Measurements from ENCODE around the gene CPB2.

CPB2 gene

DNA sequence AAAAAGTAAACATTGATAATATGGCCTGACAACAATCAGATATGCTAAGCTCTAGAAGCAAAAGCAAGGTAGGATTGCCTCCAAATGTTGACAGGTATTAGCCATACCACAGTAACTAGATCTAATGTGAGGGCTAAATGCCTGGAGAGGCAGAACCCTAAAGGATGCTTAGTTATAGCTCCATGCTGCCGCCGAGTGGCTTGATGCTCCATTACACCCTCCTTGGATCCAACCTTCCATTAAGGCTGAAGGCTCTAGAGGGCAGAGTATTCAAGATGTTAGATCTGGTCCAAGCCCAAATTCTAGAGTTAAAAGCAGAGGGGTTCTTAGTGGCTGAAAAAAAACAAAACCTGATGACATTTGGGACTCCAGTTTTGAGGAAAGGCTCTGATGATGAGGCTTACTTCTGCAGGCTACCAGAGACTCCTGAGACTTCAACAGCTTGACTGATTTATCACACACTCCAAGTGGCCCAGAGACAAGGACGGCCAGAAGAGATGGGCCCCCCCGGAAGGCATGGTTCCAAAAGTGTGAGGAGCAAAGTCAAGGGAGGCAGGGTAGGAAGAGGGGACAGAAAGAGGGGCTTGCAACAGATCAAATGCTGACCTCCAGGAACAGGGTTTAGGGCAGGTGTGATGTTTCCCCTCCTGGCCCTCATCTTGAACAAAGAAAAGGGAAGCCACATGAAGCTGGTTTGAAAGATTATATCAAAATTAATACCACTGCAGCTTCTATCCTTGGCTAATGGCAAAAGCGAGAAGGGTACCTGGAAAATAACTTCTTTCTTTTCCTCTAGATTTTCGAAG, 21.9 kb upstream of the CPB2 start:
- DNase-seq, result peak; percentile 52

DNA sequence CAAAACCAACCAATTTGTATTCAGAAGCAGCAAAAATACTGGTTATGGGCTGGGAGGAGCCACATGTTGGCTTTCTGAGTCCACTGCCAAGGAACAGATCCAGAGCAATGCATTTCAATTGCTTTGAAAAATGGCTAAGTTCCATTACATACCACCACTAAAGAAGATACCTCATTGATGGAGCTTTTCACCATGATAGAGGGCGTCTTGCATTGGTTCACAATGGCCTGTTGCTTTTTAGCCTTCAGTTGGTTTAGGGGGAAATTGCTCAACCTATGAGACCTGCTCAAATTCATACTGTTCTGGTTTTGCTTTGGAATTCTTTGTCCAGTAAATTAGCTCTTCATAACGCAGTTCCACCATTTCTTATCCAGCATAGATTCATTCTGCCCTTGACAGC, 21.2 kb upstream of the CPB2 start:
- no peak for DNase-seq

DNA sequence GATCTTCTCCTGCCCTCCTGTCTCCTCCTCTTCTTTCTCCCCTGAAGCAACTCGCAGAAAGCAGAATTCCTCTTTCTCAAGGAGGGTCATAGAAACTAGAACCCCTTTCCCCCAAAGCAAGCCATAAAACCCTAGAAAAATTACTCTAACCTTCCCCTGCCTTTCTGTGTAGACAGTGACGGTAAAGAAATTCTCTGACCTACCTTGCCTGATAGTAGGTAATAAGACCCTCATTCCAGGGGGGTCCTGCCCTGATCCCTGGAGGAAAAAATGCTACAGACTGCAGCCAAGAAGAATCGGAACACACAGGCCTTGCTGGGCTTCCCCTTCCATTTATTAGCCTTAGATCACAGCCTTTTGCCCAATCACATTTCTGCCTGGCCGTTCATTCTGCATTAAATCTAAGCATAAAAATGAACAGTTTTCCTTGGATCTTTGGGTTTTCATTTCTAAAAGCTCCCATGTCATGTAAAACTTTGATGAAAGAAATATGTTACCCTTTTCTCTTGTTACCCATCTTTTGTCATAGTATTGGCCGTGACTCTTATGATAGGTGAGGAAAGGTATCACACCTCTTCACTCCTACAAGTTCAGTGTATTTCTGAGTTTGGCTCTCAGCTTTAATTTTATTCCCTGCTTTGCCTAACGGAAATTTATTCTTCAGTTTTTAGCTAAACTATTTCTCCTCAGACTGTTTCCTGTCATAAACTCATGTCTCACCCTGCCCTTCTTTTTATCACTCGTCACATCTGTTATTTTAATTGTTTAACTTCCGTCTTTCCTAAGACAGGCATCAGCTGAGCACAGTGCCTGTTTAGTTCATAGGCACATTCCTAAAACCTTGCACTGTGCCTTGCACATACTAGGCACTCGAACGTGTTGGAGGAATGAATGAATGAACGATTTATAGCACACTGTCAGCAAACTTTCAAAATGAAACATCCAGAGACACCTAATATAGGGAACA, 20.4 kb upstream of the CPB2 start:
- DNase-seq, result peak; percentile 15

DNA sequence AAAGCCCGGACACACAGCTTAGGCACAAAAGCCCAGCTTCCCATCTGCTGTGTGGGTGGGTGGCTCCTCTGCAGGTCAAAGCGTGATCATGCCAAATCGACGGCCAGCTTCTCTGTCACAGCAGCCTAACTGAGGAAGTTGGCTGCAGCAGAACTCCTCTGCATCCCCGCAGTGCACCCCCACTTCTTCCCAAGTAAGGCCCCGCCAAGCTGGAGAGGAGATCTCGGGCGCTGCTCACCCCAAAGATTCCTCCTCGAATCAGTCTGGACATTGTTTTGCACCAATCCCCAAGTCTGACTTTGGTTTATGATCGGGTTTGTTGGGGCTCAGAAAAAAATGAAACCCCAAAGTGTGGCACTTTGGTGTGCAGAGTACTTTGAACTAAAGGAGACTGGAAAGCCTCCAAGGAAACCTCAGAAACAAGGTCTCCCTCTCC, 19.7 kb upstream of the CPB2 start:
- DNase-seq, result no peak

DNA sequence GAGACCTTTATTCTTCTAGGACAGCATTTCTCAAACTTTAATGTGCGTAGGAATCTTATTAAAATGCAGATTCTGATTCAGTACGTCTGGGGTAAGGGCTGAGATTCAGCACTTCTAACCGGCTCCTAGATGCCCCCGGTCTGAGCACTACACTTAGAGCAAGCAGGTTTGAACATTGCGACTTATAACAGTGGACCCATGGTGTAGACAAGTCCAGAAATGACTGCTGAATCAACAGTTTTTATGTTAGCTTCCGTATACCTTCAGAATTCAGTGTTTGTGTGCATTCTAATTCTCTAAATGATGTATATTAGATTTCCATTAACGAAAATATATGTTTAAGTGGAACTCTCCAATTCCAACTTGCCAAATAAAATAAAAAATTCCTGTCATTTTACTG, 17.5 kb upstream of the CPB2 start:
- DNase-seq, result no peak

DNA sequence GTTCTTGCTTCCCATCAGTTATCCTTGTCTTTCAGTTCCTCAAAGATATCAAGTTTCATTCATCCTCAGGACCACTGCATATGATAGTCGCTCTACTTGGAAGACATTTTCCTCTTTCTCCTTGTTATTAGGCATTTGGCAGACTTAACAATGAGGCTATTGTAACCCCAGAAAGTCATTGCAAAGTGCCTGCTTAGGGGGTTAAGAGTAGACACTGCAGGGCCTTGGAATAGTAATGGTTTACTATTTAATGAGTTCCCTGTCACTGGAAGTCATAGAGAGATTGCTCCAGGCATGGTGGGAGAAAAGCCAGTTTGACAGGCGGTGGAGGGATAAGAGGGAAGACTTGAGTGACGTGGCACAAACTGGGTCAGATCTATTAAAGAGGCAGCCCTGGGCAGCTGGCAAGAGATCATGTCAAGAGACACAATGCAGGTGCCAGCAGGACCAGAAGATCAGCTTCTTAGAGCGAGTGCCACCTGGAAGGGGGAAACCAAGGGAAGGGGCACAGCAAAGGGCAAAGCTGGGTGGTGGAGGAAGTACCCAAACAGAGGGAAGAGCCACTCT, 16.8 kb upstream of the CPB2 start:
- DNase-seq, result no peak

DNA sequence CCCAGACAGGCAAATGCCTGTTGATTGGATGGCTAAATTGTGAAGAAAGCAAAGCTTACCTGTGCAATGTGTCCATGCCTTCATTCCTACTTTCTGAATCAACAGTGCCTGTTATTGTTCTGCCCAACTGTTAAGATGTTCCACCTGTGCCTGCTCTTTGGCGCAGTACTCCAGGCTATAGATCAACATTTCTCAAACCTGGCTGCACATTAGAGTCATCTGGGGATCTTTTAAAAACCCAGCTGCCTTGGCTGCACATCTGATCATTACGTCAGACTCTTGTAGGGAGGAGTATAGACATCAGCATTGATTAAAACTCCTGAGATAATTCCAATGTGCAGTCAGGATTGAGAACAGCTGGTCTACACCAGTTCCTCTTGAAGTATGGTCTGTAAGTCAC, 16.2 kb upstream of the CPB2 start:
- DNase-seq, result no peak

DNA sequence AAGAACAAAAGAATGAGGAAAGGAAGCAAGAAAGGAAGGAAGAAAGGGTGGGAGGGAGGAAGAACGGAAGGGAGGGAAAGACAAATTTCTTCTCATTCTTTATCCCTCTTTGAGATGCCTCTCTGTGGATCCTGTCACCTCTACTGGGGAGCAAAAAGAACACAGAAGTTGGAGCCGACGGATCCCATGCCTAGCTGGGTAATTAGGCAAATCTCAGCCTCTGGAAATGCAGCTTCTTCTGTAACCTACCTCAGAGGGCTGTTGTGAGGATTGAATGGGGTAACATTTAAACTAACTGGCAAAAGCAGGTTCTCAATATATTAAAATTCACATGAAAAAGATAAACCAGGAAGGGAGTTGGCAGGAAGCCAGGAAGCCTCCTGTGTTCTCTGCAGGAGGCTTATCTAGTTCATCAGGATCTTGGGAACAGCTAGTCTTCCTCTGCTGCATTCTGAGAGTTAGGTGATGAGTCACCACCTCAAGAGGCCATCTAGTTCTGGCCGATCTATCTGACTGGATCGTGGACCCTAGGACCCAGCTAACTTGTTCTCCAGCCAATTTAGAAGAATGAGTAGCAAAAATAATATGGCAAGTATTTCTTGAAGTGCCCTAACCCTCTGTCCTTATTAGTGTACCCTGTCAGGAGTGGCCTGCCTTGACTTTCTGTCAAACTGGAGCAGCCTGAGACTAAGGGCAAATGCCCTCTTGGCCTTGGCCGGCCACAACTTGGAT, 15.2 kb upstream of the CPB2 start:
- no peak for DNase-seq

DNA sequence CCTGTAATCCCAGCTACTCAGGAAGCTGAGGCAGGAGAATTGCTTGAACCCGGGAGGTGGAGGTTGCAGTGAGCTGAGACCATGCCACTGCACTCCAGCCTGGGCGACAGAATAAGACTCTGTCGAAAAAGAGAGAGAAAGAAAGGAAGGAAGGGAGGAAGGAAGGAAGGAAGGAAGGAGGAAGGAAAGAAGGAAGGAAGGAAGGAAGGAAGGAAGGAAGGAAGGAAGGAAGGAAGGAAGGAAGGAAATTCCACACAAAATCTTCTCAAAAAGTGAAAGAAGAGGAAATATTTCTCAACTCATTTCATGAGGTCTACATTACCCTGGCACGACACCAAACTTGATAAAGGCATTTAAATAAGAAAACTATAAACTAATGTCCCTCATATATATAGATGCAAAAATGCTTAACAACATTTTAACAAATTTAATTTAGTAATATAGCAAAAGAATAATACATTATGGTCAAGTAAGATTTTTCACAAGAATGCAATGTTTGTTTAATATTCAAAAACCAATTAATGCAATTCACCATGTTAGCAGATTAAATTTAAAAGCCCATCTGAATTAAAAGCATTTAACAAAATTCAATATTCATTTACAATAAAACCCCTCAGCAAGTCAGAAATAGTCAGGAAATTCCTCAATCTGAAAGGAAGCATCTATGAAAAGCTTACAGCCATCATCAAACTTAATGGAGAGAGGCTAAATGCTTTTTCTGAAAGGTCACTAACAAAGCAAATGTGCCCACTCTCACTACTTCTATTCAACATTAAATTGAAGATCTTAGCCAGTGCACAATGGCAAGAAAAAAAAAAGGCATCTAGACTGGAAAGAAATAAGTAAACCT, 12.0 kb upstream of the CPB2 start:
- DNase-seq, result no peak

DNA sequence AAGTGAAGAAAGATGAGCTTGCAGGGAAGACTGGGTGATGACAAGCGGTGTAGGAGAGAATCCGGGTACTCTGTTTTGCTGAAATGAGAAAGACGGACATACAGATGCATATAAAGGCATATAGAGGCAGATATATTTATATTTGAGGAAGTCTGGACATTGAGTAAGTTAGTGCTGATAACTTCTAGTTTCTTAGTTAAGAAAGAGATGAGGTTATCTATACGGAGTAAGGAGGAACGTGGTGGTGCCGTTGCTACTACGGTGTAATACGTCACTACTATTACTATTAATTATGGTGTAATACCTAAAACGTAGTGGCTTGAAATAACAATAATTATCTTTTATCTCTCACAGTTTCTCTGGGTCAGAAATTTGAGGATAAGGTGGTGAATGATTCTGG, 9.8 kb upstream of the CPB2 start:
- no peak for DNase-seq

DNA sequence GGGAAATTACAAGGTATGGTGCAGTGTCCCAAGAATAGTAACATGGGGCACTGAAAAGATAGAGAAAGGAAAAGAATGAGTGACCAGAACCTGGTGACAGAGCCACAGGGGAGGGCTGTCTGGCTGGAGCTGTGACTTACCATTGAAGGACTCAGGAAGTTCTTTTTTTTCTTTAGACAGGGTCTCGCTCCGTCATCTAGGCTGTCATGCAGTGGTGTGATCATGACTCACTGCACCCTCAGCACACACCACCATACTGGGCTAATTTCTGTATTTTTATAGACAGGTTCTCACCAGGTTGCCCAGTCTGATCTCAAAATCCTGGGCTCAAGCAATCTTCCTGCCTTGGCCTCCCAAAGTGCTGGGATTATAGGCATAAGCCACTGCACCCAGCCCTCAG, 8.8 kb upstream of the CPB2 start:
- no peak for DNase-seq

DNA sequence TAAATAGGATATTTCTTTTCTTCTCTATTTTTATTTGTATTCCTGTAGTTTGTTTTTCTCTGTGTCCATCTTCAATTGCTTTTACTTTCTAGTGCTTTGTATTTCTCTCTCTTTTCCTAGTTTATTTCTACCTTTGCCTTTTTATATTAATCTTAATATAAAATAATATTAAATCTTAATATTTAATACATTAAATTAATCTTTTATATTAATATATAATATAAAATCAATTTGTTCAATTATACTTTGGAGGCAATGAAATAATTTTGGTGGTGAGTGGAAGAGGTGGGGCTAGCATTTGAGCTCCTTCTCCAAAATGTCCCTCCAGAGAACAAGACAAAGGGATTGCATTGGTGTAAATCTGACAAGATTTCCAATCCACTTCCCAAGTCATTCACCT, 6.3 kb upstream of the CPB2 start:
- no peak for DNase-seq

DNA sequence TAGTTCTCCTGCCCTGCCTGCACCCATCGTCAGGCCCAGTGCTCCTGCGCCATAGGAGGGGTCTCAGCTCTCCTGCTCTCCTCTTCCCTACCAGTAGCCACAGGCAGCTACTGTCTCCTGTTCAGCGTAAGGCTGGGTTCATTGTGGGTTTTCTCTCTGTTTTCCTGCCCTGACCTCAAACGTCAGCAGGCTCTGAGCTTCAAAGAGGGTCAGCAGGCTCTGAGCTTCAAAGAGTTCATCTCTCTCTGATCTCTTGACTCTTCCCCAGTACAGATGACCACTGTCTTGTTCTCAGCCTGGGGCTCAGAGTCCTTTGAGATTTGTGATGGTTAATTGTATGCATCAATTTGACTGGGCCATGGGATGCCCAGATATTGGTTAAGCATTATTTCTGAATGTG, 4.6 kb upstream of the CPB2 start:
- DNase-seq, result no peak

DNA sequence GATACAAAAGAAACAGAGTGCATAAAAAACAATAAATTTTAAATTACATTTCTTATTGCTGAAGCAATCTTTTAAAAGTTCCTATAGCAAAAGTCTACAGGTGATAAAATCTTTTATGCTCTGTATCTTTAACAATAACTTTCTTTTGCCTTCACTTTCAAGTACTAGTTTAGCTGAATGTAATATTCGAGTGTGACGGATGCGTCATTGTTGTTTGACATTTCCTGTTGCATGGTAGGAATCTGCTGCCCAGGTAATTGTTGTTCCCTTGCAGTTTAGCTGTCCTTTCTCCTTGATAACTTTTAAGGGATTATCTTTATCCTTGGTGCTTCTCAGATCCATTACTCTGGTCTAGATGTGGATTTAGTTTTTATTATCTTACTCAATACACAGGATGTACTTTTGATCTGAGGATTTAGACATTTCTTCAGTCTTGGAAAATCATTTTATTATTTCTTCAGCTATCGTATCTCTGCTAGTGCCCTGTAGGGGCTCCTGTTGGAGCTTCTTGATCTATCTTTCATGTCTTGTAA, 2.1 kb upstream of the CPB2 start:
- no peak for DNase-seq

DNA sequence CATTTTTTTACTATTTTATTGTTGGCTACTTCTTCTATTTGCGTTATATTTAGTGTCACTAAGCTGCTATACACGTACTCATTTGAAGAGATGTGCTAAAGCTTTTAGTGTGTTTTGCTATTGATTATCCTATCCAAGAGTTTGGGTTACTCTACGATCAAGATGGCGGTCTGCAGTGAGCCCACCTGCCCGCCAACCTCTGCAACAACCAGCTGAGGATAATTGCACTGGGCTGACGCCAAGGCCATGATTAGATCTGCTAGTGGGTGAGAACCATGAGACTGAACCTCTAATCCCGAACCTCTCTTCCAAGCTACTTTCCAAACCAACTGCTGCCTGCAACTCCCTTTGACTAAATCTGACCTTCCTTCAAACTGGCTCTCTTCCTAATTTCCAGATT, 1.8 kb downstream of the CPB2 start:
- no peak for DNase-seq

DNA sequence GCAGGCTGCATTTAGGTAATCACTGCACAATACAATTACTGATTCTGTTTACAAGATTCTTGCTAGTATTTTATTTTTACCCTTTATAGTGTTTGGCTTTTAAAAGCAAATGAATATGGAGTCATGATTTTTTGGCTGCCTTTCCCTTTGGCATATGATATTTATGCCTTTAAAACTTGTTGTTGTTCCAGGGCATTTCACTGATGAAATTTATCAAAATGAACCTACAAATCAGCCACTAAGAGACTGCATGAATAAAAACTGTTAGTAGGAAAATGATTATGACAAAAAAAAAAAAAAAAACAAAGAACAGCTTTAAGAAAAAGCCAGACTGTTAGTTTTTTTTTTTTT, 2.6 kb downstream of the CPB2 start:
- no peak for DNase-seq

DNA sequence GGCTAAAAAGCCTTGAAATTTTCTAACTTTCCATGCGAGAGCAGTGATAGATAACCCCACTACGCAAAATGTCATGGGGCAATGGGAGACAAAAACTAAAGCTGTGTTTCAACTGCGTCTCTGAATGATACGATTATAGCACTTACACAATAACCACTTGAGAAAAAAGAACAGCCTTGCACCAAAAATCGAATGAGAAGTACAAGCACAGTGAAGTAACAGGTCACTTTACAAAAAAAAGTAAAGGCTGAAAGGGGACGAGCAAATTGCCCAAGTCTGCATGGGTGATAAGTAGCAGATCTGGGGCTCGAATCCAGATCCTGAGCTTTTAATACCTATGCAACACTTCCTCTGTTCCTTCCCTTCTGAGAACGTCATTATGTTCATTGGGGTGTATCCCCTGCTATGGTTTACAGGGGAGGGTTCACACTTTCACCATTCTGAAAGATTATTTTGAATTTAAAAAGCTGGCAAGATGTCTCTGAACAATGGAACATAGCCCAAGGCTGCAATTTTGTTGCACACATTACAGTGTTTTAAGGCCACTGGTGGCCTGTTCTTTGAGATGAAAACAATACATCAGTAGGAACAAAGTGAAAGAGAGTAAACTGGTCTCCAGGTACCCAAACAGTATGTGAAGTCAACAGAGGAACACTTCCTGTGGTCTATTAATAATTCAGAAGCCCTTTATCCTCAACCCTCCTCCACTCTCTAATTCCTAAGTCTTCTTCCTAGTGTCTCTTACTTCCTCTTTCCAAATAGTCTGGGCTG, 3.2 kb downstream of the CPB2 start:
- no peak for DNase-seq

DNA sequence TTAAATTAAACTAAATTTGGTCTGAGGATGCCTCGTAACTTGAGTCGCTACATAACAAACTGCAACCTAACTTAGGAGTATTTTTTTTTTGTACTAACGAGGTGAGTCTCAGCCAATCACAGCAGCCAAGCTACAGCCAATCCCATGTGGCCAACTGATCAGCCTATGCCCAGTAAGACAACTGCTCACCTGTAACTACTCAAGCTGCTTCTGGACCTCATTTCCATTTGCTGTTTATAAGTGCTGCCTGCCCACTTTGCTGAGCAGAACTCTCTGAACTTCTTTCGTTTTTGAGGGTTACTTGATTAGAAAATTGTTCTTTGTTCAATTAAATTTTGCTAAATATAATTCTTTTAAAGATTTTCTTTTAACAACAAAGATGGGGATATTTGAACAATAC, 3.8 kb downstream of the CPB2 start:
- DNase-seq, result no peak

DNA sequence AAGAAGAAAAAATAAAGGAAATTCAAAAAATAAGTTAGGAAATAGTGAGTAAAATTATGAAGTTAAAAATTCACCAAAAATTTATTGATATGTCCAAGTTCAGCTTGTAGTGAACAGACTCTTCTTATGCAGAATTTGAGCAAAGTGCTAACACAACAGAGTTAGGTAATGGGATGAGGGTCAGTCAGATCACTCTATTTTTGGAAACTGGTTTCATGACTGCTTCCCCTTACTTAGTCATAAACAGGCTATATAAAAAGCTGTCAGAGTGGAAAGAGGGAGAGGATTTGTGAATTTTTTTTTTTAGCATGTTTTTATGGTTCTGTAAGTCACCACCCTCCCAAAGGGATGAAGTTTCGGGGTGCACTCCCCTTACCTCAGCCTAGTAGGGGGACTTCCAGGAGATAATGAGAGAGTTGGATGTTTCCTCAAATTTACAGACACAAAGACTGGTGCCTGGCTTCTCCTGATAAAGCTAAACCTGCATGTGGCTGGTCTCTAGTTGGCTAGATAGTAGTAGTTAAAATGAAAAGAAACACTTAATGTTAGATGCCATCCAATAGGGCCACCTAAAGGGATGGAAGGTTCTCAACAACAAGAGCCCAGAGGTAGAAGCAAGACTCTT, 4.5 kb downstream of the CPB2 start:
- DNase-seq, result no peak

DNA sequence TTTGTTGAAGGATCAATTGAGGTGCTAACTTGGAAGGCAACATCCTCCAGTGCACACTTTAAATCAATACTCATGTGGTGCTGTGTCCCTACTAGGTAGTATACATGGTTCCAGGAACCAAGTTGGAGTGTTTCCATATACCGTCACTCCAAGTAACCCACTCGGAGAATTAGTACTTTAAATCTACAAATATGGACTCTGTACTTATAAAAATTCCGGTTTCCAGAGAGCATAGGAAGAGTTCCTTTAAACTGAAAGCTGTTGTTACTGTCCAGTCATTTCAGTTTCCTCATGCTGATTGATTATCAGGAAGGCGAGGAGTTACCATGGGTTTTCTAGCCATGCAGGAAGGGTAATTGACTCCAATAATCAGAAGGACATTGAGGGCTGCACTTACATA, 7.2 kb downstream of the CPB2 start:
- no peak for DNase-seq

DNA sequence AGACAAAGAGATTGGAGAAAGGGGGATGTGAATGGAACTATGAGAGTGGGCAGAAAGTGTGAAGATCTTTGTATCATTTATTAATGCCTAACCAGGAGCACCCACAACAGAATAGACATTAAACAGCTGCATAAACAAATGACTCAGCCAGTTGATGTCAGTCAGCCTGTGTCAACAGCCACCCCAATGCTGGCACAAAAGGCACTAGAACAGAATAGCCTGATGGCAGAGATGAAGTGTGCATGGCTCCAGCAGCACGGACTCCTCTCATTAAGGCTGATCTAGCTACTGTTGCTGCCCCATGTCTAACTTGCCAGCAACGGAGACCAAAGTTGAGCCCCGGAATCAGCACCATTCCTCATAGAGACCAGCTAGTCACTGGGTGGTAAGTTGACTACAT, 7.8 kb downstream of the CPB2 start:
- no peak for DNase-seq
